ENCODE data around the gene SPTBN4.

The SPTBN4 gene

GRCh38 chr19:40565910-40566495, 99.2 kb downstream of the SPTBN4 start:
- DNase-seq (ENCODE audit: low read depth): no peak

- no peak for DNase-seq (ENCODE audit: low read depth)
Observed at GRCh38 chr19:40567040-40567749, 100.4 kb downstream of the SPTBN4 start.

GRCh38 chr19:40567750-40568494, 101.1 kb downstream of the SPTBN4 start:
- no peak for DNase-seq (ENCODE audit: low read depth)

GRCh38 chr19:40570313-40571004, 103.7 kb downstream of the SPTBN4 start:
- DNase-seq (ENCODE audit: low read depth): peak; percentile 90

- DNase-seq (ENCODE audit: low read depth): no peak
Observed at GRCh38 chr19:40571005-40571318, 104.2 kb downstream of the SPTBN4 start.

GRCh38 chr19:40571831-40572495, 105.2 kb downstream of the SPTBN4 start:
- no peak for DNase-seq (ENCODE audit: low read depth)

- no peak for DNase-seq (ENCODE audit: low read depth)
Observed at GRCh38 chr19:40575326-40575725, 108.5 kb downstream of the SPTBN4 start.

- no peak for DNase-seq (ENCODE audit: low read depth)
Observed at GRCh38 chr19:40576151-40576584, 109.4 kb downstream of the SPTBN4 start.

GRCh38 chr19:40576585-40577451, 110.0 kb downstream of the SPTBN4 start, which contains the start of gene SHKBP1:
SHKBP1 (plus strand) TSS chr19:40576873; CDS start chr19:40576900, 27 bp downstream.
- DNase-seq (ENCODE audit: low read depth): peak; percentile 90

GRCh38 chr19:40578442-40578908, 111.7 kb downstream of the SPTBN4 start:
- DNase-seq (ENCODE audit: low read depth): no peak

- no peak for DNase-seq (ENCODE audit: low read depth)
Observed at GRCh38 chr19:40580619-40581018, 113.8 kb downstream of the SPTBN4 start.

GRCh38 chr19:40581531-40581930, 114.7 kb downstream of the SPTBN4 start:
- no peak for DNase-seq (ENCODE audit: low read depth)

- DNase-seq (ENCODE audit: low read depth): no peak
Observed at GRCh38 chr19:40582467-40582866, 115.7 kb downstream of the SPTBN4 start.

GRCh38 chr19:40583283-40583682, 116.5 kb downstream of the SPTBN4 start:
- DNase-seq (ENCODE audit: low read depth): no peak

GRCh38 chr19:40584007-40584406, 117.2 kb downstream of the SPTBN4 start:
- DNase-seq (ENCODE audit: low read depth): no peak

GRCh38 chr19:40585241-40585981, 118.6 kb downstream of the SPTBN4 start:
- no peak for DNase-seq (ENCODE audit: low read depth)

GRCh38 chr19:40585982-40586422, 119.2 kb downstream of the SPTBN4 start:
- no peak for DNase-seq (ENCODE audit: low read depth)

GRCh38 chr19:40586611-40587010, 119.8 kb downstream of the SPTBN4 start:
- no peak for DNase-seq (ENCODE audit: low read depth)

GRCh38 chr19:40588110-40588854, 121.5 kb downstream of the SPTBN4 start:
- no peak for DNase-seq (ENCODE audit: low read depth)

All from activated T-cell treated with anti-CD3 and anti-CD28 coated beads for 1 hour (primary cell).